HPDE6-E6E7 (cell line): Measurements from ENCODE around the gene GSG1L.
"Not testable (repeated sequence)": the region's sequence is repeated elsewhere in the genome, so short reads cannot be mapped to it uniquely, and the experiment has no call there.

ENCODE experiments used
- DNase-seq: peaks from one replicate; pipeline ENCODE4 v3.0.0; 2011; ENCODE audit warnings: missing footprints; ENCODE audit errors: extremely low spot score

The GSG1L gene

DNA sequence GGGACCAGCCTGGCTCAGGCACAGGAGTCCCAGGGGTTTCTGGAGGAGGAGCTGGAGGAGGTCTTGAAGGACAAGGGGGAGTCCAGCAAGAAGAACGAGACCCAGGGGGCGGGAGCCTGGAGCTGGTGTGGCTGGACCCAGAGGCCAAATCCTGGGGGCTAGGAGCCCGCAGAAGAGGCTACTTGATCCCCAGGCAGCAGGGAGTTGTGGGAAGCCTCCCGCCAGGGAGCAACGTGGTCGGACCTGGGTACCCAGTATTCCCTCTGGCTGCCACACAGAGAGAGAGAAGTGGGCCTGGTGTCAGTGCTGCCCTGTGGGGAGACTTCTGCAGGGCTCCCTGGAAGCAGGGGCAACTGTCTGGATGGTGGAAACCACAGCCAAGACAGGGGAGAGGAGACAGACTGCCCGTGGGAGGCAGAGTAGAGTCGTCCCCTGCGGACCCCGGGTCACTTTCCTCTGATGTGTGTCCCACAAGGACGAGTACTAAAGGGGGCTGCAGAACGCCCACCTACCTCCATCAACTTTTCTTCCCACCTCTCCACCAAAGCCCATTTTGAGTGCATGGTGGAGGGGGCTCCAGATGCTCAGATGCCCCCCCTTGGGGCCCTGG, 160.4 kb downstream of the GSG1L start:
- no peak for DNase-seq

DNA sequence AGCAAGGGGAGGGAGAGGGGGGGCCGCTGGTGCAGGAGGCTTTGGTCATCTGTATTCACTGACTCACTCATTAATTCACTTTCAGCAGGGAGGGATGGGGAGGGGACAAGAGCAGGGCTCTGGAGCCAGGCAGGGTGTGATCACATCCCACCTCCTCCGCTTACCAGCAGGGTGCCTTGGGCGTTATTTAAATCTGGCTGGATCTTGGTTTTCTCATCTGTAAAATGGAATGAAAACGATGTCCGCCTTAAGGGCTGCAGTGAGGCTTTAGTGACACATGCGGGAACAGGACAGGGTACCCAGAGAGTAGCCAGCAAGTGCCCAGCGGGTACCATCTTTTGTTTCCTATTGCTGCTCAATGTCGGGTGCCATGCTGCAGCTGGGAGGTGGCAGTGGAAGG, 161.0 kb downstream of the GSG1L start:
- DNase-seq = no peak

DNA sequence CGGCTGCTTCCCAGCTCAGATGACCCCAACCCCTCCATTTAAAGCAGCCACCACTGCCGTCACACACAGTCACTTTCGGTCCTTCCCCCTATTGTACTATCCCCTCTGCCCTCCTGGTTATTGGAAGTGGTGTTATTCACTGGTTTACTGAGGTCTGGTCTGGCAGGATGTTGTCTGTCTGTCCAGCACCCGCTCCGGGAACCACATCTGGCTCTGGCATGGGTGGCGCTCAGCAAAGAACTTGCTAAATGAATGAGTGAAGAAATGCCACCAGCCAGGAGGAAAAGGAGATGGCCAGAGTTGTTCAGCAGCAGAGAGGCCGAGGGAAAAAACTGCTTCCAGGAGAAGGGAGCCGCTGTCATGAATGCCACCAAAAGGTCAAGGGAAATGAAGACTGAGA, 161.6 kb downstream of the GSG1L start:
- DNase-seq = no peak

DNA sequence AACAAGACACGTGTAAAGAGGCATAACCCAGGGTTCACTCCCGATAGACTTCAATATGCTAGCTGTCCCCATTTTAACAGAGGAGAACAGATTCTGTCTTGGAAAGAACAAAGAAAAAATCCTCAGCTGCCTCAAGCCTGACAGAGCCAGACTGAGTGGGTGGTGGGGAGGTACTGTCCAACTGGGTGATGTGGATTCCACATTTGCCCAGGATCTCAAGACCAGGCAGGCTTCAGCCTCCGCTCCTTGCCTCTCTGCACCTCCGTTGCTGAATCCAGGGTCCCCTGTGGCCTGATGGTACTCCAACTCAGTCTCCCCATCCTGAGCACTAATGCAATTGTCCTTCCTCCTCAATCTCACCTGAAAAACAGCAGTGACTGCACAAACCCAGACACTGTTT, 163.8 kb downstream of the GSG1L start:
- DNase-seq = no peak

DNA sequence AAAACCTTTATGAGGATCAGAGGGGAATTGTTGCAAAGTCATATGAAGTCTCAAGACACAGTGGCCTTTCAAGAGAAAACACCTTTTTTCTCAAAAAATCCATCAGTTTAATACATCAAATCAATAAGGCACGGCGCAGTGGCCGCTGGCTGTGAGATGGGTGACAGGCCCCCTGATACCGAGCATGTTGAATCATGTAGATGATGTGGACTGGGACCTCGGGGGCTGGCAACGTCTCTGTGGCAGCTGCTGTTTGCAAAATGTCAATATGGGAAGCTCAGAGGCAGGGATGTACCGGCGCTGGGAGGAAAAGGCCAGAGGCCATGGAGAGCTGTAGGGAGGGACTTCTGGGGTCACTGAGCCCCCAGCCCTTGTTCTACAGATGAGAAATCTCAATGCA, 169.1 kb downstream of the GSG1L start:
- no peak for DNase-seq

DNA sequence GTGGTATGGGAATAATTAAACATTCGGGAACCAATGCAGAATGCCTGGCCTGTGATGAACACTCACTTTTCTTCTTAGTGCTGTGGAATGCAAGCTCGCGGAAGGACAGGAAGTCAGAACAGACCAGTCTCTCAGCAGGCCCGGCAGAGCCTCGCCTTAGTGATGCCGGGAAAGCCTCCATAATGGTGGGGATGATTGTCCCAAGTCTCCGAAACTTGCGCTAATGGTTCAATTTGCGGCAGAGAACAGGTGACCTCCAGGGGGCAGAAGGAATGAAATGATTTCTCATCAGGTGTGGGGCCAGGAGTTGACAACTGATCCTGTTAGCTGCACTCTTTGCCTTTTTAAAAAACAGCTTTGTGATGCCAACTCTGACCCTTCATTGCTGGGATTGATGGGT, 170.6 kb downstream of the GSG1L start:
- DNase-seq = no peak

DNA sequence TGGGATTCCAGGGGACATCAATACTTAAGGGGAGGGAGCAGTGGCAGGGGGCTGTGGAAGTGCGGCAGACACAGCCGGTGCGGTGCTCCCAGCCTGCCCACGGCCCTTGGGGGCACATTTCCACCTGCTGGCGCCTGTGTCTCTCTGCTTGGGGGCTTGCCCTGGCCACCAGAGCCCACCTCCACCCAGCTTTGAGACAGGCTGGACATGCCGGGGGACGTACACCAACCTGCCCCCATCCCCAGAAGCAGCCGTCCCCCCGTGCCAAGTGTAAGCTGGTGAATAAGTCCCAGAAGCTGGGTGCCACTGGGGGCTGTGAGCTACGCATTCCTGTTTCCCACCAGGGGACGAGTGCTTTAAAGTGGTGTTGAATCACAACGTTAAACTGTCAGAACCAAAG, 172.6 kb downstream of the GSG1L start:
- no peak for DNase-seq

DNA sequence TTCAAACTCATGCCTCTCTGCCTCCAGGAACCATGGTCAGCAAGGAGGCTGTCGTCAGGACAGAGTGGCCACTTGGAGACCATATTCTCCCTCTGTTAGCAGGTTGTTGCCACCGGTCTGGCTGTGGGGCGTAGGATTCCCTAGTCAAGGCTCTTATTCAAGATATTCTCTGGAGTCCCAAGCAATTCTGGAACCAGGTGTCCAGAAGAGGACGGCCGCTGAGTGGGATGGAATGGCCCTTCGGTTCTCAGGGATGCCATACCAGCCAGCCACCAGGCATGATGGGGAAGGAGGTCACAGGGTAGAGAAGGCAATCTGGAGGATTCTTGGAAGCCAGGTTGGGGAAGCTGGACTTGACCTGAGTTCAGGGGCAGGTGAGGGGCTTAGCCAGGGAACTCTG, 173.5 kb downstream of the GSG1L start:
- no peak for DNase-seq

DNA sequence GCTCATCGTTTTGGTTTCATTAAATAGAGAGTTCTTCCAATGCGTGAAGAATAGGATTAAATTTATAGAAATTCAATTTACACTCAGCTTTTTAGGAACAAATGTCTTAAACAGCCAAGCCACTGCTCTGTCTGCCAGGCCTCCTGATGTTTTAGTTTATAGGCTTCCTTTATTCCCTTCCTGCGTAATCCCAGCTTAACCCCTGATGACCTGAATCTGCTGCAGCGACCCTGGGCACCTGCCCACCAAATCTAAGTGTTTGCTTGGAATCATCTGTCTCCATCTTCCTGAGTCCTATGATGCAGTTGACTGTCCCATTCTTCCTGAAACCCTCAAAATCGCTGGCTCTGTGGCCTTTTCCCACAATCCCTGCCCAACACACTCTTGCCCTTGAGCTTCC, 179.9 kb downstream of the GSG1L start:
- no peak for DNase-seq

DNA sequence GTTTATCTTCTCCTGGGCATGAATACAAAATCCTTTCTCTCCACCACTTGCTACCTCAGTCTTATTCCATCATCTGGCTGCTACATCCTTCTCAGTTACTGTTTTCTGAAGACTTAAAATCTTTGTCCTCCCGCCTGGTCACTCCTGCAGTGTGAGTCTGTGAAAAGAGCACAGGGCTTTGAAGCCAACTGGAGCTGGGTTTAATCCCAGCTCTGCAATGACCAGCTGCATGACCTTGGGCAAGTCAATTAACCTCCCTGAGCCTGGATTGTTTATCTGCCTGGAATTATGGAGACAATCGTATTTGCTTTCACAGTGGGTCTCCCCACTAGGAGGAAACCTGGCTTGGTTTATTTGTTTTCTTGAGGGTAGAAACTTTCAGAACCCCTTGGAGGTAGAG, 183.2 kb downstream of the GSG1L start:
- no peak for DNase-seq

DNA sequence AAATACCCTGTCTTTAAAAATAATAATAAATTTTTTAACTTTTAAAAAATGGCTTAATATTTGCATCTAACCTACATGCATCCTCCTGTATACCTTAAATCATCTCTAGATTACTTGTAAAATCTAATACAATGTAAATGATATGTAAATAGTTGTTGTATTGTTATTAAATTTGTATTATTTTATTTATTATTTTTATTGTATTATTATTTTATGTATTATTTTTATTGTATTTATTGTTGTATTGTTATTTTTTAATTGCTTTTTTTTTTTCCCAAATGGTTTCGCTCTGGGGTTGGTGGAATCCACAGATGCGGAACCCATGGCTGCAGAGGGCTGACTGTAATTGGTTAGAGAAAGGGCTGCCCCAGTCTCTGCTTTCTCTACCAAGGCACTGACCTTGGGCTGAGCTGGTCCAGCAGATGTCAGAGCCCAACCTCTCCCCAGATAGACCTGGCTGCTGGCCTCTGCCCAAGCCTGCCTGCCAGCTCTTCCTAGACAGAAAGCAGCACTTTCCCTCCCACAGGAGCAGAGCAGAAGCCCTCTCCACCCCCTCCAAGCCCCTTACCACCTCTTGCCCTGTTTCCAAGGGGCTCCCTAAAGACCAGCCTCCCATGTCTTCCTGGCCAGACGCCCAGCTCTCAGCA, 183.8 kb downstream of the GSG1L start:
- no peak for DNase-seq

DNA sequence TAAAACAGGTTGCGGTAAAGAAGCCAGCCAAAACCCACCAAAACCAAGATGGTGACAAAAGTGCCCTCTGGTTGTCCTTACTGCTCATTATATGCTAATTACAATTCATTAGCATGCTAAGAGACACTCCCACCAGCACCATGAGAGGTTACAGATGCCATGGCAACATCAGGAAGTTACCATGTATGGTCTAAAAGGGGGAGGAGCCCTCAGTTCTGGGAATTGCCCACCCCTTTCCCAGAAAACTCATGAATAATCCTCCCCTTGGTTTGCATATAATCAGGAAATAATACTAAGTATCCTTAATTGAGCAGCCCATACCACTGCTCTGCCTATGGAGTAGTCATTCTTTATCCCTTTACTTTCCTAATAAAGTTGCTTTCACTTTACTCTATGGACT, 190.9 kb downstream of the GSG1L start:
- not testable (repeated sequence) for DNase-seq

DNA sequence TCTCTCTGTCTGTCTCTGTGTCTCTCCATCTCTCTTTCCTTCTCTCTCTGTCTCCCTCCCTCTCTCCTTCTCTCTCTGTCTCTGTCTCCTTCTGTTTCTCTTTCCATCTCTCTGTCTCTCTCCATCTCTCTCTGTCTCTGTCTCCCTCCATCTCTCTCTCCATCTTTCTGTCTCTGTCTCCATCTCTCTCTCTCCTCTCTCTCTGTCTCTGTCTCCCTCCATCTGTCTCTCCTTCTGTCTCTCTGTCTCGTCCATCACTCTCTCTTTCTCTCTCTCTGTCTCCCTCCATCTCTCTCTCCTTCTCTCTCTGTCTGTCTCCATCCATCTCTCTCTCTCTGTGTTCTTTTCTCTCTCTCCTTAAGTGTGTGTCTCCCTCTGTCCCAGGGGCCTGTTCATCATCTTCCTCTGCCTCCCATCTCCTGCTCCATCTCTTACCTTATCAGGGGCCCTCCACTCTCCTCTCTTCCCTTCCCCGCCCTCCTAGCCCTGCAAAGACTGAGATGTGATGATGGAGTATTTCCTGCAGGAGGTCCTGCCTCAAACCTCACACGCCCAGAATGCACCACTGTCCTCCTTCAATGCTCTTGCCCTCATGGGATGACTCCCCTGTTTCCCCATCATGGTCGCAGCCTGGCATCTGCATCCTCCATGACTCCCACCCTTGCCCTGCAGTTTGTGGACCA, 193.3 kb downstream of the GSG1L start:
- no peak for DNase-seq

DNA sequence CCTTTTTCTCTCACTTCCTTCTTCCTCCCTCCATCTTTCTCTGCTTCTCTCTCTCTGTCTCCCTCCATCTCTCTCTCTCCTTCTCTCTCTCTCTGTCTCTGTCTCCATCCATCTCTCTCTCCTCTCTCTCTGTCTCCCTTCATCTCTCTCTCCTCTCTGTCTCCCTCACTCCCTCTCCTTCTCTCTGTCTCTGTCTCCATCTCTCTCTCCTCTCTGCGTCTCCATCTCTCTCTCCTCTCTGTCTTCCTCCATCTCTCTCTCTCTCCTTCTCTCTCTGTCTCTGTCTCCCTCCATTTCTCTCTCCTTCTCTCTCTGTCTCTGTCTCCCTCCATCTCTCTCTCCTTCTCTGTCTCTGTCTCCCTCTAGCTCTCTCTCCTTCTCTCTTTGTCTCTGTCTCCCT, 194.1 kb downstream of the GSG1L start:
- no peak for DNase-seq

DNA sequence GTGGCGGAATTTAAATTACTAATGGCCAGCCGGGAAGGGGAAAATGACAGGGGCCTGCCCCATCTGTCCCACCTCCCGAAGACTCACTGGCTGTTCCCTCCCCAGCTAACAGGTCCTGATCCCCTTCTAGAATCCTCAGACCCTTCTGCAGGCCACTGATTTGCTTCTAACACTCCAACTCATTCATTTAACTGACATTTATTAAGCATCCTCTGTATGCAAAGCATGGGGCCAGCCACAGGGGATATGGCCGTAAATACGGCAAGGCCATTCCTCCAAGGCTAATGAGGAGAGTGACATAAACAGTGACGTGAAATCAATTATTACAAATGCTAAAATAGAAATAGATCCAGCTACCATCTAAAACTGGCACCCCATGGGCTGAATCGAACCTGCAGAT, 195.3 kb downstream of the GSG1L start:
- no peak for DNase-seq

DNA sequence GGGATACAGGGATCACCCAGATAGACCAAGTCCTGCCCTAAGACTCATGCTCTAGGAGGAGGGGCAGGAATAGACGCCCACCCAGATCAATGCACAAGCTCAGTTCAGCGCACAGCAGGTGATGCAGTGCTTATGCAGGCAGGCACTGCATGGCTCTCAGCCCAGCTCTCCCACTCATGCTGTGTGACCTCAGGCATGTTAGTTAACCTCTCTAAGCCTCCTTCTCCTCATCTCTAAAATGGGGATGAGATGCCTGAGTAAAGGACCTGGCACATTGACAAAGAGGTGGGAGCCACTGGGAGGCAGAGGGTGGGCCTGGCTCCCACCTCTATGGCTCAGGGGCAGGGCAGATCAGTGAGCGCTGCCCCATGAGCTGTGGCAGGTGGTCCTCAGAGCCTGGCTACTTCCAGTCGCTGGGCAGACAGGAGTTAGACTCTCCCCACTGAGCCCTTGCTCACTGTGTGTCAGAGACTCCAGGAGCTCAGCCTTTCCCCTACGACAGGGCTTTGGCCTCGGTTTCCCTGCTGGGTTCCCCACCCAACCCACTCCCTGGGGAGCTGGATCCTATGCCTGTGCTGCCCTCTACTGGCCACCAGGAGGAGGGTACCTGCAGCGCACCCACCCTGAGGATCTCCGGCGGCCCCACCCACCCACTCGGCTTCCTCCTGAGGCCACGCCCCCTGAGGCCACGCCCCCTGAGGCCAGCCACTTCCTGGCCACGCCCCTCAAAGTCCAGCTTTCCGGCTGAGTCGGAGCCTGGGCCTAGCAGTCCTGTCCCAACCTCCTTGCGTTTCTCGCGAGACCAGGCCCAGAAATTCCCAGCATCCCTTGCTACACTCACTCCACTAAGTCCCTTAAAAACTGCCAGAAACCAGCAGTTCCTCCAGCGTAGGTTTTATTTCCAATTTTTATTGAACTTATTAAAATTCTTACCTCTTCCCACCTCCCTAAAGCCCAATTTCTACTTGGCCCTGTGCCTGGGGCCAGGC, 196.1 kb downstream of the GSG1L start:
- DNase-seq = no peak

DNA sequence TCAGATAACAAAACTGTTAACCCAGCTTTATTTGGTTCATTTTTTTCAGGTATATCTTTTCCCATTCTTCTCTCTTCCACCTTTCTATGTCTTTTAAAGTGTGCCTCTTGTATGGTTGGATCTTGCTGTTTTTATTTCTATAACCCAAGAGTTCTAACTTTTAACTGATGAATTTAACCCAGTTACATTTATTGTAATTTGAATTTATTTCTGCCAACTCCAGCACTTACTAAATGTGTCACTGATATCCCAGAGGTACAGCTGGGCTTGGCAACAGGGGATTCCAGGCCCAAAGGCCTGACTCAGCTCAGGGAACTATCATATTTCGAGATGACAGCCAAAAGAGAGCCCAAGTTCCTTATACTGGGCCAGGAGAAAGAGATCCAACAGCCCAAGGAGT, 200.1 kb downstream of the GSG1L start:
- no peak for DNase-seq

DNA sequence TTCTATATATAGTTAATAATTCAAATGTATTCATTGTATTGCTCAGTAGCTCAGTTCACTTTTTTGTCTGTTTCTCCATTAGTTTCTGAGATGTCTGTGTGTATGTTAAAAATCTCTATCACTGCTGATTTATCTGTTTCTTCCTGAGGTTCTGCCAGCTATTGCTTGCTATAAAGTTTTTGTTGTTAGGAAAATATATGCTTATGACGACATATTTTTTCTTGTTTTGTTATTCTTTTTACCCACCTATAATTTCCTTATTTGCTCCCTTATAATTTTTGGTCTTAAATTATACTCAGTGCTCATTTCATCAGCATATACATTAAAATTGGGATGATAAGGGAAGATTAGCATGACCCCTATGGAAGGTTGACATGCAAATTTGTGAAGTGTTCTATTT, 200.6 kb downstream of the GSG1L start:
- DNase-seq = no peak

DNA sequence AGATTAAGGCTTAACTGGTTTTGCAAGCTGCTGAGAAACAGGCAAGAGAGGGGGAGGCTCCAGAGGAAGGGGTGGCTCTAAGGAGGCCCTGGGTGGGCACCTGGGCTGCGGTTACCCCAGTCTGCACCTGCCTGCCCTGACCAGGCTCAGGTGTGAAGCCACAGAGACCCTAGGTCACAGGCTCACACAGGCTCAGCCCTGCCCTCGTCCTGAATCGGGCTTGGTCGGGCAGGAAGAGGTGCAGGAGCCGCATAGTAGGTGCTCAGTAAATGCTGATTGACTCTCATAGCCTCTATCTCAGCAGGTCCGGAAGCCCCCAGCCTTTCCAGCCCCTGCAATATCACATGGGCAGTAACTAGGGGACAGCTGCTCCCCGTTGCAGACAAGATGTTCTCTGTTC, 203.4 kb downstream of the GSG1L start:
- DNase-seq = no peak

DNA sequence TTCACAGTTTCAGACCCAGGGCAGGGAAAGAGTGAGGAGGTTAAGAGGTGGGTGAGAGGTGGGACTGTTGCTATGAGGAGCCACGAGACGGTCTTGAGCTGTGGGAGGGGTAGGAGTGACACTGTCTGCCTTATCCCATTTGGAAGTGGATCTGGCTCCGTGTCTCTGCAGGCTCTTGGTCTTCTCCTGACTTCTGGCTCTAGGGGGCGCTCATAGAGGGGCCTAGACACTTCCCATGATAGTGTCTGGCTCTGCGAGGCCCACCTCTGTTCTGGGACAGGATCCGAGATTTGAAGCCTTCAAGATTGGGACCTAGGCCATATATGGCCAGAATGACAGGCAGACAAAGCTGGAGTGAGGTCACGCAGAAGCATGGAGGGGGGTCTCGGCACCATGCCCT, 204.5 kb downstream of the GSG1L start:
- DNase-seq = no peak

DNA sequence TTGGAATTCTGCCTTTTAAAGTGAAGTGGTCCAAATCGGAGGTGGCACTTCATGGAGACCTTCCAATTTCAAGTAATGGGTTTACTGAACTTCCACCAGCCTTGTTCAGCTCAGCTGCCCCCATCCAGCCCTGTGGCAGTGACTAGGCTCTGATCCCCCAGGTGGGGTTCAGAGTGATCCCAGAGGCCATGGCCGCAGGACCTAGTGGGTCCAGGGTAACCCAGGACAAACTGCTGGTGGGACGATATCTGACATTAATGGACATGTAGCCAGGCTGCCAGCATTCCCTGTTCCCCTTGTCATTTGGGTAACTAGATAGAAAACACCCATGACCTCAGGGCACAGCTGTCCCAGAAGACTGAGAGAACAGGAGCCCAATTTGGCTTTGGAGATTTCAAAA, 209.9 kb downstream of the GSG1L start:
- DNase-seq = no peak

DNA sequence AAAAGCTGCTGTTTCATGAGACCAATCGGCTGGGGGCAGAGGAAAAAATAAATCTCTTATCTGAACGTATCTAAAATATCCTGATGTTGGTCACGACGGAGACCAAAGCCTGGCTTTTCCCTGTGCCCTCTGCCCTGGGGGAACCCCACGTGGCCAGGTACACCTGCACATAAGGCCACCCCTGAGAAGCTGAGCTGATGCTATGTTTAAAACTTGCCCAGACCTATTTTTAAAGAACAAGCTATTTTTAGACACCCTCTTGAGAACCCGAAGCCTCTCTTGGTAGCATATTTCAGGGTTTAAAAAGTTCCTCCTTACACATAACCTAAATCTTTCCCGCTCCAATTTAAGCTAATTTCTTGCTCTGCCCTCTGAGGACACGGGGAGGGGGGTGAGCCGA, 210.4 kb downstream of the GSG1L start:
- DNase-seq = no peak
